ENCODE data around the gene SNAP23. TPM values are rescaled to one million over a fixed set of nuclear protein-coding genes. Genes with fewer than 3 reads are reported as not detected.

SNAP23 gene
- total and polyA plus RNA-seq, 7 donors, result 12.9 to 42.2 (median 21.9) TPM

- intact Hi-C loops (cut with DNase I), result no loop called here
- WGBS, 3 donors, result 8 to 13% (median 11%) methylated on average over 16 of the region's 16 CpGs
- Histone ChIP-seq H3K36me3 (ENCODE audit: insufficient read depth in 1 of 2, low read depth in 1 of 2) (no peaks in the 10 kb centered on the region), H3K4me3 (peak overlapping the region; percentile 90), H3K4me1 (peaks cover 7% of the 10 kb centered on the region), H3K27me3 (ENCODE audit: insufficient read depth in 3 of 3, low read length in 2 of 3) (peaks cover 0 to 5% (median 0%) of the 10 kb centered on the region in 3 donors), H3K9me3 (no peaks in the 10 kb centered on the region), H3K27ac (peak overlapping the region; percentile 73)
- no peak for DNase-seq
- TF ChIP-seq, protein P1, sequence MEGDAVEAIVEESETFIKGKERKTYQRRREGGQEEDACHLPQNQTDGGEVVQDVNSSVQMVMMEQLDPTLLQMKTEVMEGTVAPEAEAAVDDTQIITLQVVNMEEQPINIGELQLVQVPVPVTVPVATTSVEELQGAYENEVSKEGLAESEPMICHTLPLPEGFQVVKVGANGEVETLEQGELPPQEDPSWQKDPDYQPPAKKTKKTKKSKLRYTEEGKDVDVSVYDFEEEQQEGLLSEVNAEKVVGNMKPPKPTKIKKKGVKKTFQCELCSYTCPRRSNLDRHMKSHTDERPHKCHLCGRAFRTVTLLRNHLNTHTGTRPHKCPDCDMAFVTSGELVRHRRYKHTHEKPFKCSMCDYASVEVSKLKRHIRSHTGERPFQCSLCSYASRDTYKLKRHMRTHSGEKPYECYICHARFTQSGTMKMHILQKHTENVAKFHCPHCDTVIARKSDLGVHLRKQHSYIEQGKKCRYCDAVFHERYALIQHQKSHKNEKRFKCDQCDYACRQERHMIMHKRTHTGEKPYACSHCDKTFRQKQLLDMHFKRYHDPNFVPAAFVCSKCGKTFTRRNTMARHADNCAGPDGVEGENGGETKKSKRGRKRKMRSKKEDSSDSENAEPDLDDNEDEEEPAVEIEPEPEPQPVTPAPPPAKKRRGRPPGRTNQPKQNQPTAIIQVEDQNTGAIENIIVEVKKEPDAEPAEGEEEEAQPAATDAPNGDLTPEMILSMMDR (IDR thresholded peaks at IDR 0.05), result no peak
- ATAC-seq, result no peak
Measured at GRCh38 chr15:42576040-42576594, 80.7 kb downstream of the SNAP23 start.

- H3K9me3 ChIP-seq, result no peaks in the 10 kb centered on the region
- DNase-seq, result no peak
- no peaks in the 10 kb centered on the region for H3K36me3 ChIP-seq (ENCODE audit: insufficient read depth in 1 of 2, low read depth in 1 of 2)
- TF ChIP-seq, protein P1 (IDR thresholded peaks at IDR 0.05), result no peak
- no peak for ATAC-seq
- peak overlapping the region; percentile 90 for H3K4me3 ChIP-seq
- peak overlapping the region; percentile 51 for H3K27ac ChIP-seq
- peaks cover 0 to 5% (median 0%) of the 10 kb centered on the region in 3 donors for H3K27me3 ChIP-seq (ENCODE audit: insufficient read depth in 3 of 3, low read length in 2 of 3)
- 64 to 76% (median 74%) methylated on average over 1 of the region's 1 CpG for WGBS, 3 donors
- intact Hi-C loops (cut with DNase I), result no loop called here
- H3K4me1 ChIP-seq, result peaks cover 9% of the 10 kb centered on the region
Measured at GRCh38 chr15:42576776-42577175, 81.3 kb downstream of the SNAP23 start.

DNA sequence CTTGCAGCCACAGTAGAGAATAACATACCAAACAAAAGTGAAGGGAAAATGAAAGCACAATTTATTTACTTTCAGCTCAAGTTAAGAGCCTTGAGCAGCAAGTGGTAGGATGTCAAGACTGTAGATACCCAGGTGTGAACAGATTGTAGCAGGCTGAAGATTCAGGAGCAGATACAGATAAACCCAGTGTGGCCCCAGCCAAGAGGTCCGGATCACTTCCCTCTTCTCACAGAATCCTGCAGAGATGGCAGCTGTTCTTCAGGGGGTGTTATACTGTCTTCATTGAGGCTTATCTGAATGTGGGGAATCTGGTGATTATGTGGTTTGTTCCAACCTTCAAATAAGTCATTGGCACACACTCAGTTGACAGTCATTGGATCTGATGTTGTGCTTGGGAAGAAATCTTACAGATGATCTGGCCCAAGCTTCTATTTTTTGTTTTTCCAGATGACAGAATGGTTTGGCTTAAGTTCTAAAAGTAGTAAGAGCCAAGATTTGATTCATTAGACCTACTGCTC lies 82.1 kb downstream of the SNAP23 start:
- 13 to 53% (median 18%) methylated on average over 1 of the region's 1 CpG for WGBS, 3 donors
- DNase-seq (no peak), ATAC-seq (no peak)
- peak overlapping the region; percentile 51 for H3K27ac ChIP-seq
- intact Hi-C loops (cut with DNase I), result no loop called here
- H3K27me3 ChIP-seq (ENCODE audit: insufficient read depth in 3 of 3, low read length in 2 of 3), result peaks cover 0 to 5% (median 0%) of the 10 kb centered on the region in 3 donors
- peak overlapping the region; percentile 90 for H3K4me3 ChIP-seq
- no peaks in the 10 kb centered on the region for H3K9me3 ChIP-seq
- no peaks in the 10 kb centered on the region for H3K36me3 ChIP-seq (ENCODE audit: insufficient read depth in 1 of 2, low read depth in 1 of 2)
- TF ChIP-seq, protein P1 (IDR thresholded peaks at IDR 0.05), result no peak
- H3K4me1 ChIP-seq, result peaks cover 13% of the 10 kb centered on the region

- no peak overlapping the region for H3K27ac ChIP-seq
- TF ChIP-seq, protein P1 (IDR thresholded peaks at IDR 0.05), result no peak
- peaks cover 0 to 5% (median 0%) of the 10 kb centered on the region in 3 donors for H3K27me3 ChIP-seq (ENCODE audit: insufficient read depth in 3 of 3, low read length in 2 of 3)
- no peak for DNase-seq
- no peaks in the 10 kb centered on the region for H3K36me3 ChIP-seq (ENCODE audit: insufficient read depth in 1 of 2, low read depth in 1 of 2)
- intact Hi-C loops (cut with DNase I), result no loop called here
- no peaks in the 10 kb centered on the region for H3K9me3 ChIP-seq
- no peak overlapping the region for H3K4me3 ChIP-seq
- H3K4me1 ChIP-seq, result peaks cover 13% of the 10 kb centered on the region
- no peak for ATAC-seq
- 78 to 88% (median 87%) methylated on average over 2 of the region's 2 CpGs for WGBS, 3 donors
Measured at GRCh38 chr15:42578984-42579537, 83.6 kb downstream of the SNAP23 start.
